Esophagus muscularis mucosa (tissue), 4 donors: ENCODE data around the gene TSC2. TPM values are rescaled to one million over a fixed set of nuclear protein-coding genes. Genes with fewer than 3 reads are reported as not detected.

Experiments
- DNase-seq: peaks from one replicate; pipeline ENCODE4 v3.0.0-alpha.2; 2017; ENCODE audit errors: extremely low spot score
- H3K27ac ChIP-seq, 4 donors: fragments of 200-600 bp; sonication (generic); replicated peaks in 1 of 4; 1 replicate in 3 of 4; 2 replicates in 1 of 4; pipeline ENCODE4 v1.5.1; 2016 to 2019; ENCODE audit warnings: mild to moderate bottlenecking in 1 of 4
- H3K27me3 ChIP-seq, 4 donors: fragments of 200-600 bp; sonication (generic); one replicate each; pipeline versions ENCODE4 v1.5.1 to v1.6.0; 2016 to 2019
- H3K36me3 ChIP-seq, 4 donors: fragments of 200-600 bp; sonication (generic); one replicate each; pipeline ENCODE4 v1.5.1; 2016 to 2019
- H3K4me1 ChIP-seq, 4 donors: fragments of 200-600 bp; sonication (generic); one replicate each; pipeline ENCODE4 v1.5.1; 2016 to 2019
- H3K4me3 ChIP-seq, 4 donors: fragments of 200-600 bp; sonication (generic); 1 replicate in 2 of 4; 2 replicates in 2 of 4; pipeline ENCODE4 v1.5.1; 2016 to 2019; ENCODE audit warnings: mild to moderate bottlenecking in 4 of 4, moderate library complexity in 1 of 4
- H3K9me3 ChIP-seq, 4 donors: fragments of 200-600 bp; sonication (generic); 1 replicate in 3 of 4; 2 replicates in 1 of 4; pipeline ENCODE4 v1.5.1; 2016 to 2019
- EP300 ChIP-seq: sonication (generic); formaldehyde crosslinking; IDR thresholded peaks from one replicate; pipeline ENCODE4 v1.6.1; 2017; ENCODE audit warnings: antibody characterized with exemption
- POLR2A ChIP-seq: fragments of 450-650 bp; IDR thresholded peaks from one replicate; pipeline ENCODE4 v1.6.1; 2017; ENCODE audit warnings: antibody characterized with exemption, moderate library complexity, mild to moderate bottlenecking, low read depth
- POLR2AphosphoS5 ChIP-seq, 2 donors: sonication (generic); formaldehyde crosslinking; IDR thresholded peaks; one replicate each; pipeline ENCODE4 v1.6.1; 2017; ENCODE audit warnings: antibody characterized with exemption in 2 of 2
- WGBS: methylation state at CpG from one replicate; pipeline ENCODE4 v1.1.5; 2018; 5-methylcytosine and 5-hydroxymethylcytosine counted together
- intact Hi-C: fragments of 100-400 bp; cut with DNase I; formaldehyde crosslinking; loops from one replicate; pipeline ENCODE4 v1.15.1; 2023
- total RNA-seq, 4 donors: library from RNA; depleted of rRNA; stranded (reverse); fragments of >200 nt; gene quantifications; one replicate each; pipeline versions ENCODE4 v1.1.0 to v1.2.1, GENCODE V29; 2016
- TF ChIP-seq, protein P1 (sequence below), 3 experiments: fragments of 200-600 bp in 2 of 3; fragments of 450-650 bp in 1 of 3; sonication (generic) in 2 of 3; IDR thresholded peaks; one replicate each; pipeline ENCODE4 v1.5.1; 2017 to 2019; ENCODE audit warnings: antibody characterized with exemption in 3 of 3, mild to moderate bottlenecking in 2 of 3, moderate library complexity in 1 of 3

TSC2 gene
- total RNA-seq: 10 to 100 TPM; 41.3 to 71.7 (median 52.0) TPM

DNA sequence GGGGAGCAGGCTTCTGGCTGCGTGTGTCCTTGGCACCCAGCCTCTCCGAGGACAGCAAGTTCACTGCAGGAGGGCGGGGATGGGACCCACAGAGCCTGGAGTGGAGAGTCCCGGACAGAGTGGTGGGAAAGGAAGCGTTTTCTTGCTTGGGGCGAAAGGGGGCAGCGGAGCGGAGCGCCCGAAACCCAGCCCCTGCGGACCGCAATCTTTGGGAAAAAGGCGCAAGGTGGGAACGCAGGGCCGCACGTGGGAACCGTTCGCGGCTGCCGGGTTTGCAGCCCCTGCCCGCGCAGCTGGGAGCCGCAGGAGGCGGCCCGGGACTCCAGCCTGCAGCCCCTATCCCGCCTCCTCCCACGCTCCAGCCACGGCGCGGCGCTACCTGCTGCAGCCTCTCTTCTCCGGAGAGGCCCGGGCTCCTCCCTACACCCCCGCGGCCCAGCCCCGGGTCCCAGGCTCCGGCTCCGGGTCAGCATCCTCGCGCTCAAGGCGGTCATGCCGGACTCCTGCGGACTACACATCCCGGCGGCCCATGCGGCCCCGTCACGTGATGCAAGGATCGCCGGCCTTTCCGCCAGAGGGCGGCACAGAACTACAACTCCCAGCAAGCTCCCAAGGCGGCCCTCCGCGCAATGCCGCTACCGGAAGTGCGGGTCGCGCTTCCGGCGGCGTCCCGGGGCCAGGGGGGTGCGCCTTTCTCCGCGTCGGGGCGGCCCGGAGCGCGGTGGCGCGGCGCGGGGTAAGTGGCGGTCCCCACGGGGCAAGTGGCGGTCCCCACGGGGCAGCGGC, at the start of gene TSC2, which contains the start of gene NTHL1:
TSC2 (plus strand) TSS at position 656 of the 786 bp plus-strand sequence. CDS start 631 bp downstream, outside the sequence.
NTHL1 (minus strand) TSS at position 505 of the 786 bp plus-strand sequence; CDS start at position 494, 11 bp downstream.
- Histone ChIP-seq H3K36me3 (peaks cover 0 to 42% (median 27%) of the 10 kb centered on the region in 4 donors), H3K9me3 (no peaks in the 10 kb centered on the region), H3K27ac (peak within 1 kb of the TSS; percentile 79 to 81 (median 80)), H3K27me3 (no peaks in the 10 kb centered on the region), H3K4me3 (peak within 1 kb of the TSS; percentile 74 to 92 (median 88)), H3K4me1 (peaks cover 50 to 62% (median 57%) of the 10 kb centered on the region in 4 donors)
- WGBS: 0% methylated on average over 26 of the region's 81 CpGs
- DNase-seq: peak; percentile 99
- intact Hi-C loops: no loop called here
- TF ChIP-seq EP300: no peak
- TF ChIP-seq, protein P1, sequence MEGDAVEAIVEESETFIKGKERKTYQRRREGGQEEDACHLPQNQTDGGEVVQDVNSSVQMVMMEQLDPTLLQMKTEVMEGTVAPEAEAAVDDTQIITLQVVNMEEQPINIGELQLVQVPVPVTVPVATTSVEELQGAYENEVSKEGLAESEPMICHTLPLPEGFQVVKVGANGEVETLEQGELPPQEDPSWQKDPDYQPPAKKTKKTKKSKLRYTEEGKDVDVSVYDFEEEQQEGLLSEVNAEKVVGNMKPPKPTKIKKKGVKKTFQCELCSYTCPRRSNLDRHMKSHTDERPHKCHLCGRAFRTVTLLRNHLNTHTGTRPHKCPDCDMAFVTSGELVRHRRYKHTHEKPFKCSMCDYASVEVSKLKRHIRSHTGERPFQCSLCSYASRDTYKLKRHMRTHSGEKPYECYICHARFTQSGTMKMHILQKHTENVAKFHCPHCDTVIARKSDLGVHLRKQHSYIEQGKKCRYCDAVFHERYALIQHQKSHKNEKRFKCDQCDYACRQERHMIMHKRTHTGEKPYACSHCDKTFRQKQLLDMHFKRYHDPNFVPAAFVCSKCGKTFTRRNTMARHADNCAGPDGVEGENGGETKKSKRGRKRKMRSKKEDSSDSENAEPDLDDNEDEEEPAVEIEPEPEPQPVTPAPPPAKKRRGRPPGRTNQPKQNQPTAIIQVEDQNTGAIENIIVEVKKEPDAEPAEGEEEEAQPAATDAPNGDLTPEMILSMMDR (IDR thresholded peaks at IDR 0.05): peak; percentile 34 to 61 (median 48)
- TF ChIP-seq POLR2AphosphoS5 (IDR thresholded peaks at IDR 0.05): peak; percentile 63 to 94

DNA sequence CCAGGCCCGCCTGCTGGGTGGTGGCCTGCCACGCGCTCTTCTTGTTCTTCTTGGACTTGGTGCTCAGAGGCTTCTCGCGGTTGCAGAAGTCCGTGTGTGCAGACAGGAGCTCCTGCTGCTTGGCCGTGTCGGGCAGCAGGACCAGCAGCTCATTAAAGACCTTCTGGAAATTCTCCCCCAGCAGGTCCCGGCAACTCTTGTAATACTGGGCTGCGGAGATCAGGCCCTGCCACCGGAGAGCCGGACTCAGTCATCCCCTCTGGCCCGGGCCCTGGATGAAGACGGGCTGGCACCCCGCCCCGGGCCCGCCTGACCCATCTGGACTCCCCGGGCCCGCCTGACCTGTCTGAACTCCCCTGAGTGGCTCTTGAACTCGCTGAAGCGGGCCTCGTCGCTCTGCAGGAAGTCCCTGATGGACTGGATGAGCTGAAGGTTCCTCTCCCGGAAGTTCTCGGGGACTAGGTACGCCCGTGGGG, 49.4 kb upstream of the TSC2 start:
- intact Hi-C loops: no loop called here
- H3K27ac ChIP-seq: peak overlapping the region in 2 of 4 donors; percentile 48 to 63
- no peaks in the 10 kb centered on the region for H3K9me3 ChIP-seq
- no peak for DNase-seq
- no peaks in the 10 kb centered on the region for H3K27me3 ChIP-seq
- WGBS: 83% methylated on average over 17 of the region's 27 CpGs
- H3K4me1 ChIP-seq: peaks cover under 1 to 22% (median 6%) of the 10 kb centered on the region in 4 donors
- no peak overlapping the region for H3K4me3 ChIP-seq
- H3K36me3 ChIP-seq: peaks cover 57 to 74% (median 65%) of the 10 kb centered on the region in 4 donors
- TF ChIP-seq POLR2AphosphoS5 (IDR thresholded peaks at IDR 0.05): no peak
- TF ChIP-seq EP300: no peak
- TF ChIP-seq, protein P1 (IDR thresholded peaks at IDR 0.05): no peak
- TF ChIP-seq POLR2A: no peak

- intact Hi-C loops: no loop called here
- no peak for DNase-seq
- no peak overlapping the region for H3K27ac ChIP-seq
- H3K27me3 ChIP-seq: no peaks in the 10 kb centered on the region
- peaks cover 58 to 77% (median 67%) of the 10 kb centered on the region in 4 donors for H3K36me3 ChIP-seq
- 82% methylated on average over 18 of the region's 39 CpGs for WGBS
- no peaks in the 10 kb centered on the region for H3K9me3 ChIP-seq
- TF ChIP-seq POLR2A: no peak
- no peak for TF ChIP-seq EP300
- no peak for TF ChIP-seq POLR2AphosphoS5 (IDR thresholded peaks at IDR 0.05)
- no peak overlapping the region for H3K4me3 ChIP-seq
- H3K4me1 ChIP-seq: peaks cover 8 to 29% (median 13%) of the 10 kb centered on the region in 4 donors
These were observed 48.7 kb upstream of the TSC2 start for GRCh38 chr16:1998852-1999801.

DNA sequence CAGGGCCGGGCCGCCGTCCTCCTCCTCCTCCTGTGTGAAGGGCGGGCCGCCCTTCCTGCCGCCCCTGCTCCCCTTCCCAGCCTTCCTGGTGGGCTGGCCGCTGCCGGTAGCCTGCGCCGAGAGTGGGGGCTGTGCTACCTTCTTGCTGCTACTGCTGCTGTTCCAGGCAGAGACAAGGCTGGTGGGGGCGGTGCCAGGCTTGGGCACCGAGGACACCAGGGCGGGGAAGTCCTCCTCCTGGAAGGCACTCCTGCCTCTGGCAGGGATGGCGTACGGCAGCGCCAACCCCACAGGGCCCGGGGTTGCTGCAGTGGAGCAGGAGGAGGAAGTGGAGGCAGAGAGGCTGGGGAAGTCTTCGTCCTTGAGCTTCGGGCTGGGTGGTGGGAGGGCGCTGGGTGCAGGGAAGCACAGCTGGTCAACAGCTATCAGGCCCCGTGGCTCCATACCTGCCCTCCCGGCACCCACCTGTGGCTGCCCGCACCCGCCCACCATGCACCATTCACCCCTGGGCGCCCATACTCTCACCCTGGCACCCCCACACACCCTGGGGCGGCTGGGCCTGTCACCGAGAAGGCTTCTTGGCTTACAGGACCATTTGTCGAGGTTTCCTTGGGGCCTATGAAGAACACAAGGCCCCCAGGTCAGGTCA, 47.8 kb upstream of the TSC2 start:
- TF ChIP-seq POLR2AphosphoS5 (IDR thresholded peaks at IDR 0.05) (no peak), POLR2A (no peak), EP300 (no peak)
- TF ChIP-seq, protein P1 (IDR thresholded peaks at IDR 0.05): no peak
- H3K9me3 ChIP-seq: no peaks in the 10 kb centered on the region
- H3K27ac ChIP-seq: no peak overlapping the region
- H3K36me3 ChIP-seq: peaks cover 58 to 77% (median 69%) of the 10 kb centered on the region in 4 donors
- peaks cover 16 to 38% (median 22%) of the 10 kb centered on the region in 4 donors for H3K4me1 ChIP-seq
- H3K4me3 ChIP-seq: no peak overlapping the region
- 90% methylated on average over 15 of the region's 28 CpGs for WGBS
- intact Hi-C loops: no loop called here
- no peaks in the 10 kb centered on the region for H3K27me3 ChIP-seq
- no peak for DNase-seq
